ENCODE results near the gene SYCE3. TPM values are rescaled to one million over a fixed set of nuclear protein-coding genes. Genes with fewer than 3 reads are reported as not detected.

The SYCE3 gene
- total and polyA plus RNA-seq, 2 experiments from 2014 or later = not detected

DNA sequence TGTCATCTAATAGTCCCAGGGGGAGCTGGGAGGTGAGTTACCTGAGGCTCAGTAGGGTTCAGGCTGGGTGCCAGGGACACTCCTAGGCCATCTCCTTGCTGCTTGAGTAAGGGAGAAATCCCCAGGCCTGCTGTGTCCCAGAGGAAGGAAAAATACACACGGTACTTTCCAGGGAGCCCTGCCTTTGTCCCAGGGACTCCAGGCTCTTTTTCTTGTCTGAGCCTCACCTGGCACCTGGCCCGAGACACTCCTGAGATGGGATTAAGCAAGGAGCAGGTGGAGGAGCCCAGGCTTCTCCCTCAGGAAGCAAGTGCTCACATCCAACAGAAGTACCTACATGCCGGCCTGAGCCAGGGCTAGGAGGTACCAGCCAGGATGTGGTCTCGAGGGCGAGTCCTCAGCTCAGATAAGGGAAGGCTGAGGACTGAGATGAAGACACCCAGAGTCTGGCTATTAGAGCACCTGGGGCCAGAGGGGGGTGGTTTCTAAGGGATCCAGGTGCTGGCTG is 17.9 kb downstream of the SYCE3 start (continued):
- TF ChIP-seq, protein P1, sequence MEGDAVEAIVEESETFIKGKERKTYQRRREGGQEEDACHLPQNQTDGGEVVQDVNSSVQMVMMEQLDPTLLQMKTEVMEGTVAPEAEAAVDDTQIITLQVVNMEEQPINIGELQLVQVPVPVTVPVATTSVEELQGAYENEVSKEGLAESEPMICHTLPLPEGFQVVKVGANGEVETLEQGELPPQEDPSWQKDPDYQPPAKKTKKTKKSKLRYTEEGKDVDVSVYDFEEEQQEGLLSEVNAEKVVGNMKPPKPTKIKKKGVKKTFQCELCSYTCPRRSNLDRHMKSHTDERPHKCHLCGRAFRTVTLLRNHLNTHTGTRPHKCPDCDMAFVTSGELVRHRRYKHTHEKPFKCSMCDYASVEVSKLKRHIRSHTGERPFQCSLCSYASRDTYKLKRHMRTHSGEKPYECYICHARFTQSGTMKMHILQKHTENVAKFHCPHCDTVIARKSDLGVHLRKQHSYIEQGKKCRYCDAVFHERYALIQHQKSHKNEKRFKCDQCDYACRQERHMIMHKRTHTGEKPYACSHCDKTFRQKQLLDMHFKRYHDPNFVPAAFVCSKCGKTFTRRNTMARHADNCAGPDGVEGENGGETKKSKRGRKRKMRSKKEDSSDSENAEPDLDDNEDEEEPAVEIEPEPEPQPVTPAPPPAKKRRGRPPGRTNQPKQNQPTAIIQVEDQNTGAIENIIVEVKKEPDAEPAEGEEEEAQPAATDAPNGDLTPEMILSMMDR (conservative IDR thresholded peaks at IDR 0.05; ENCODE audit: low read depth in 2 of 2) = no peak
- TF ChIP-seq CREB1 (CRISPR knock-in tag; IDR thresholded peaks at IDR 0.05; ENCODE audit: low read depth) = no peak

DNA sequence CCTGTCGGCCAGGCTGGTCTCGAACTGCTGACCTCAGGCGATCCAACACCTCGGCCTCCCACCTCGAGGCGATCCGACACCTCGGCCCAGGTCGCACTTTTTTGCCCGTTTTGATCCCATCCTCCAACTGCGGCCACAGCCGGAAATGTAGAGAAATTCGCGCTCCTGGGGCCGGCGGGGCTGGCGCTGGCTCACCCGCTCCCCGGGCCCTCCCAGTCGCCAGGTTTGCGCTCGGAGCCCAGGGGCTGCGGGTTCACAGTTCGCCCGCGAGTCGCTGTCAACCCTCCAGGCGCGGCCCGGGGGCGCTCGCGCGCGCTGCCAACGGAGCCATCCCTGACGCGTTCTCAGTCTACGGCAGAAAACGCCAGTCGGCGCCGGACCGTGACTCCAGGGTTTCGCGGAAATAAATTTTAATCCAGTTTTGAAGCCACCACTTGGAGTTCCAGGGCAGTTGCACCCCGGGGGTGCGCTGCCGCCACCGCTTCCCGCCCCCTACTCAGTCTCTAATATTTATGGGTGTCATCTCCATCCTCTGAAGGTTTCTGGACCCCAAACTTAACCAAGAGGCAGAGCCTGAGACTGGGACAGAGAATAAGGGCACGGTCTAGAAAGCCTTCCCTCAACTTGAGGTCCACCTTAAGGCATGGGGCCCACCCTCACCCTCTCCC is 18.5 kb downstream of the SYCE3 start:
- H3K27ac ChIP-seq (ENCODE audit: low read depth) = no peak overlapping the region
- H3K36me3 Mint-ChIP-seq (ENCODE audit: low read depth) = no peaks in the 10 kb centered on the region
- no peaks in the 10 kb centered on the region for H3K36me3 ChIP-seq (ENCODE audit: insufficient read depth)
- H3K4me1 Mint-ChIP-seq = no peaks in the 10 kb centered on the region
- H3K79me2 ChIP-seq (replicated peaks; ENCODE audit: insufficient read depth) = no peaks in the 10 kb centered on the region
- ATAC-seq (peak; percentile 84), DNase-seq (ENCODE audit: low spot score) (peak; percentile 93)
- H3K4me3 Mint-ChIP-seq = peak overlapping the region; percentile 51; the same call in 2 of the 3 replicates
- H3K9me2 ChIP-seq (ENCODE audit: insufficient read depth) = no peaks in the 10 kb centered on the region
- TF ChIP-seq CREB1 (CRISPR knock-in tag; IDR thresholded peaks at IDR 0.05; ENCODE audit: low read depth) = peak; percentile 70
- TF ChIP-seq, protein P1 (conservative IDR thresholded peaks at IDR 0.05; ENCODE audit: low read depth in 2 of 2) = peak; percentile 58 to 69
- no peak for TF ChIP-seq EZH2 (IDR thresholded peaks at IDR 0.05; ENCODE audit: low read depth, unreplicated experiment)
- no peak for TF ChIP-seq ZNF331 (CRISPR knock-in tag; IDR thresholded peaks at IDR 0.05; ENCODE audit: low read depth)
- TF ChIP-seq NANOG (IDR thresholded peaks at IDR 0.05; ENCODE audit: borderline replicate concordance) = no peak
- TF ChIP-seq ZNF114 (CRISPR knock-in tag; IDR thresholded peaks at IDR 0.05) = no peak
- no peaks in the 10 kb centered on the region for H4K20me1 ChIP-seq (replicated peaks; ENCODE audit: insufficient read depth)
- peak overlapping the region; percentile 91 for H2AFZ ChIP-seq
- H3K27ac Mint-ChIP-seq = no peak overlapping the region
- peak overlapping the region; percentile 44 for H3K4me3 ChIP-seq
- H3K4me1 ChIP-seq (ENCODE audit: insufficient read depth) = no peaks in the 10 kb centered on the region; the same call in 1 of the 2 replicates
- H3K9me3 Mint-ChIP-seq = no peaks in the 10 kb centered on the region
- H3K27me3 ChIP-seq (ENCODE audit: insufficient read depth) = peaks cover 39% of the 10 kb centered on the region
- H3K27me3 Mint-ChIP-seq (ENCODE audit: insufficient read depth, low read depth, poor library complexity) = peaks cover 30% of the 10 kb centered on the region
- H3K4me2 ChIP-seq = peak overlapping the region; percentile 73
- H3F3A ChIP-seq (replicated peaks; ENCODE audit: low read depth) = peaks cover 7% of the 10 kb centered on the region; the same call in 1 of the 2 replicates

DNA sequence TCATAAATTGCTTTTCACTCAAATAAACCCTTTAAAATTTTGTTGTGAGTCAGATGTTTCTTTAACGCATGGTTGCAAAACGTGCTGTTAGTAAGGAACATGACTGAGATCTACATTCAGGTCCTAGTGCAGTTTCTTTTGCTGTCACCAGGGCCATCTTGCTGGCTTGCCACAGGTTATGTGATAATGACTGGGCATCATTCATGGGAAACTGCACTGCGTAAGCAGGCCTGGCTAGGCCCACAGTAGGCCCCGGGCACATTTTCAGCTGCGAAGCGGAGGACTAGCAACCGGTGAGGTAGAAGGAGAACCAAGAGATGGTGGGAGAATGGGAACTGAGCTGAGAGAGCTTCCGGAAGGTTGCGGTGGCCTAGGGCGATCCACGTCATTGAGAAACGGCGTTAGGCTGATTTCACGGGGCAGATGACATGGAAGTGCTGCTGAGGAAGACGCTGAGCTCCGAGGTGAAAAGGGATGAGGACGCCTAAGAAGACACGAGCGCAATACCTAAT is 20.2 kb downstream of the SYCE3 start:
- peaks cover 25% of the 10 kb centered on the region for H3K27me3 ChIP-seq (ENCODE audit: insufficient read depth)
- no peaks in the 10 kb centered on the region for H4K20me1 ChIP-seq (replicated peaks; ENCODE audit: insufficient read depth)
- H3K4me1 ChIP-seq (ENCODE audit: insufficient read depth) = no peaks in the 10 kb centered on the region; the same call in 1 of the 2 replicates
- H3K4me3 ChIP-seq = no peak overlapping the region
- no peaks in the 10 kb centered on the region for H3K79me2 ChIP-seq (replicated peaks; ENCODE audit: insufficient read depth)
- H2AFZ ChIP-seq = no peak overlapping the region
- peaks cover 7% of the 10 kb centered on the region; the same call in 1 of the 2 replicates for H3F3A ChIP-seq (replicated peaks; ENCODE audit: low read depth)
- H3K27ac ChIP-seq (ENCODE audit: low read depth) = no peak overlapping the region
- DNase-seq (ENCODE audit: low spot score) = no peak
- Mint-ChIP-seq H3K4me1 (no peaks in the 10 kb centered on the region), H3K9me3 (no peaks in the 10 kb centered on the region), H3K27me3 (ENCODE audit: insufficient read depth, low read depth, poor library complexity) (peaks cover 28% of the 10 kb centered on the region), H3K27ac (no peak overlapping the region), H3K36me3 (ENCODE audit: low read depth) (no peaks in the 10 kb centered on the region), H3K4me3 (no peak overlapping the region)
- no peak overlapping the region for H3K4me2 ChIP-seq
- no peaks in the 10 kb centered on the region for H3K36me3 ChIP-seq (ENCODE audit: insufficient read depth)
- H3K9me2 ChIP-seq (ENCODE audit: insufficient read depth) = no peaks in the 10 kb centered on the region
- ATAC-seq = no peak
- TF ChIP-seq EZH2 (IDR thresholded peaks at IDR 0.05; ENCODE audit: low read depth, unreplicated experiment) = no peak
- TF ChIP-seq, protein P1 (conservative IDR thresholded peaks at IDR 0.05; ENCODE audit: low read depth in 2 of 2) = no peak
- TF ChIP-seq STAT1 (IDR thresholded peaks at IDR 0.05; ENCODE audit: unreplicated experiment) = no peak
- no peak for TF ChIP-seq EZH2phosphoT487 (IDR thresholded peaks at IDR 0.05; ENCODE audit: unreplicated experiment)
- no peak for TF ChIP-seq POLR2AphosphoS5 (IDR thresholded peaks at IDR 0.05; ENCODE audit: low read depth)
- TF ChIP-seq ZNF331 (CRISPR knock-in tag; IDR thresholded peaks at IDR 0.05; ENCODE audit: low read depth) = no peak
- no peak for TF ChIP-seq NANOG (IDR thresholded peaks at IDR 0.05; ENCODE audit: borderline replicate concordance)
- TF ChIP-seq, protein P2, sequence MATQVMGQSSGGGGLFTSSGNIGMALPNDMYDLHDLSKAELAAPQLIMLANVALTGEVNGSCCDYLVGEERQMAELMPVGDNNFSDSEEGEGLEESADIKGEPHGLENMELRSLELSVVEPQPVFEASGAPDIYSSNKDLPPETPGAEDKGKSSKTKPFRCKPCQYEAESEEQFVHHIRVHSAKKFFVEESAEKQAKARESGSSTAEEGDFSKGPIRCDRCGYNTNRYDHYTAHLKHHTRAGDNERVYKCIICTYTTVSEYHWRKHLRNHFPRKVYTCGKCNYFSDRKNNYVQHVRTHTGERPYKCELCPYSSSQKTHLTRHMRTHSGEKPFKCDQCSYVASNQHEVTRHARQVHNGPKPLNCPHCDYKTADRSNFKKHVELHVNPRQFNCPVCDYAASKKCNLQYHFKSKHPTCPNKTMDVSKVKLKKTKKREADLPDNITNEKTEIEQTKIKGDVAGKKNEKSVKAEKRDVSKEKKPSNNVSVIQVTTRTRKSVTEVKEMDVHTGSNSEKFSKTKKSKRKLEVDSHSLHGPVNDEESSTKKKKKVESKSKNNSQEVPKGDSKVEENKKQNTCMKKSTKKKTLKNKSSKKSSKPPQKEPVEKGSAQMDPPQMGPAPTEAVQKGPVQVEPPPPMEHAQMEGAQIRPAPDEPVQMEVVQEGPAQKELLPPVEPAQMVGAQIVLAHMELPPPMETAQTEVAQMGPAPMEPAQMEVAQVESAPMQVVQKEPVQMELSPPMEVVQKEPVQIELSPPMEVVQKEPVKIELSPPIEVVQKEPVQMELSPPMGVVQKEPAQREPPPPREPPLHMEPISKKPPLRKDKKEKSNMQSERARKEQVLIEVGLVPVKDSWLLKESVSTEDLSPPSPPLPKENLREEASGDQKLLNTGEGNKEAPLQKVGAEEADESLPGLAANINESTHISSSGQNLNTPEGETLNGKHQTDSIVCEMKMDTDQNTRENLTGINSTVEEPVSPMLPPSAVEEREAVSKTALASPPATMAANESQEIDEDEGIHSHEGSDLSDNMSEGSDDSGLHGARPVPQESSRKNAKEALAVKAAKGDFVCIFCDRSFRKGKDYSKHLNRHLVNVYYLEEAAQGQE (IDR thresholded peaks at IDR 0.05; ENCODE audit: unreplicated experiment) = no peak

All from GM23338 (cell line).